Kidney capillary endothelial cell (primary cell): ENCODE results near the gene PSMB11.

Experiments used
- DNase-seq: peaks from one replicate; pipeline ENCODE4 v3.0.0-alpha.2; 2018; ENCODE audit warnings: low spot score

The PSMB11 gene

GRCh38 chr14:23089498-23090253 is 47.7 kb downstream of the PSMB11 start:
- DNase-seq, result no peak

- DNase-seq, result no peak
Observed at GRCh38 chr14:23090254-23090636, 48.2 kb downstream of the PSMB11 start.

- no peak for DNase-seq
Observed at GRCh38 chr14:23091294-23092225, 49.5 kb downstream of the PSMB11 start.

- DNase-seq, result no peak
Observed at GRCh38 chr14:23093104-23093503, 51.1 kb downstream of the PSMB11 start.

- DNase-seq, result no peak
Observed at GRCh38 chr14:23093526-23093925, 51.5 kb downstream of the PSMB11 start.
